ENCODE measurements around the gene LONP2.
"Not testable (repeated sequence)": the region's sequence is repeated elsewhere in the genome, so short reads cannot be mapped to it uniquely, and the experiment has no call there.

Gene LONP2

GRCh38 chr16:48340054-48340453 lies 96.0 kb downstream of the LONP2 start:
- DNase-seq: no peak

DNA sequence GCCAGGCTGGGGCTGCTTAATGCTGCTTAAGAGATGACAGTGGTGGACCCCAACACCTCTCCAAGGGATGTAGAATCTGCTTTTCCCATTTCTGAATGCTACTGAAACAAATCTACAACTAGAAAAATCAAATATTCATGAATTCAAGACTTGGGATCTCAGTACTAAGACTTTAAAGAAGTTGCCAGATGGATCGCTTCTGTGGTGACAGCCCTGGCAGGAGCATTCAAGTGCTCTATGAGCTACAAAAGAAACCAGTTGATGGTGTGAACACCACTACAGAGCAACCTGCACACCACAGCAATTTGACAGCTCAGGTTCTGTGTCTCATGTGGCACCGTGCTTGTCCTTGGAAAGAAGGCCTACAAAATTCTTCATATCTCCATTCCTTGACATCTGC lies 98.5 kb downstream of the LONP2 start:
- no peak for DNase-seq

DNA sequence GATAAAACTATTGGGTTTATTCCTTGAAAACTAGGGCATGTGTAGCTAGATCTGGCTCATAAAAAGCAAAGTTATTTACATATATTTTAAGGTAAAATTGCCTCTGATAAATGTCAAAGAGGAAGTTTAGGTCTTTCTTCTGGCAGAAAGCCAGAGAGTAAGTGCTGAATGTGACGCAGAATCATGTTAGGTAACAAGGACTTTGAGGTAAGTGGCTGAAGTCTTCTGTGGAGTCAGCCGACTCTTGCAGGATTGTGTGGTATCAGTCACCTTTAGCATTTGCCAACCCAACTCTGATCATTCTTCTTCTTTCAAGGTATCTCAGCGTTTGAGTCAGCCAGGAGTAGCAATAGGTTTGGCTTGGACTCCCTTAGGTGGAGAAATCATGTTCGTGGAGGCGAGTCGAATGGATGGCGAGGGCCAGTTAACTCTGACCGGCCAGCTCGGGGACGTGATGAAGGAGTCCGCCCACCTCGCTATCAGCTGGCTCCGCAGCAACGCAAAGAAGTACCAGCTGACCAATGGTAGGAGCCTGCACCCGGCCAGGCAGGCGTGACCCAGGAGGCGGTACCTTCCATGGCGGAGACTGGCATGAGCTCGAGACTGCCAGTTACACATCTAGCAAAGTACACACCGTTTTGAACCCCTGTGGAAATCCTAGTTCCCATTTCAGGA lies 103.2 kb downstream of the LONP2 start:
- DNase-seq: peak; percentile 18

DNA sequence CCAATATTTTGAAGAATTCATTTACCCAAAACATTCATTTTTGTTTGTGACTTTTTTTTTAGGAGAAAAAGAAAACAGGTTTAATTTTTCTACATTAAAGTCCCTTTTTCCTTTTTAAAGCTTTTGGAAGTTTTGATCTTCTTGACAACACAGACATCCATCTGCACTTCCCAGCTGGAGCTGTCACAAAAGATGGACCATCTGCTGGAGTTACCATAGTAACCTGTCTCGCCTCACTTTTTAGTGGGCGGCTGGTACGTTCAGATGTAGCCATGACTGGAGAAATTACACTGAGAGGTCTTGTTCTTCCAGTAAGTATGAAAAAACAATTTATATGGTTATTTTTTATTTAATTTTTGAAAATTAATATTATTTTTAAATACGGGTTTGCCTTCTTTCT lies 103.9 kb downstream of the LONP2 start:
- DNase-seq: no peak

DNA sequence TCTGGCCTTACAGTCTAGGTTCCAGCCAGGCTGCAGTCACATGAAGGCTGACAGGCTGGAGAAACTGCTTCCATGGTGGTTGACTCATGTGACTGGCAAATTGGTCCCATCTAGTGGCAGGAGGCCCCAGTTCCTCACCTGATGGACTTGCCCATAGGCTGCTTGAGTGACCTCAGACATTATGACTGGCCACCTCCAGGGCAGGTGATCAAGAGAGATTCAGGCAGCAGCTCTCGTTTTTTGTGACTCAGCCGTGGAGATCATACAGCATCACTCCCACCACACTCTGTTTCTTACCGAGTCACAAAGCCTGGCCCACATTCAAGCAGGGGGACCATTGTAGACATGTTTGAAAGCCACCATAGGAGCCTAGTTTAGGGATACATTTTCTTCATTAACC lies 106.6 kb downstream of the LONP2 start:
- no peak for DNase-seq

- peak; percentile 20 for DNase-seq
Measured at GRCh38 chr16:48352648-48353390, 108.7 kb downstream of the LONP2 start.

GRCh38 chr16:48353565-48354163 lies 109.6 kb downstream of the LONP2 start:
- peak; percentile 82 for DNase-seq

DNA sequence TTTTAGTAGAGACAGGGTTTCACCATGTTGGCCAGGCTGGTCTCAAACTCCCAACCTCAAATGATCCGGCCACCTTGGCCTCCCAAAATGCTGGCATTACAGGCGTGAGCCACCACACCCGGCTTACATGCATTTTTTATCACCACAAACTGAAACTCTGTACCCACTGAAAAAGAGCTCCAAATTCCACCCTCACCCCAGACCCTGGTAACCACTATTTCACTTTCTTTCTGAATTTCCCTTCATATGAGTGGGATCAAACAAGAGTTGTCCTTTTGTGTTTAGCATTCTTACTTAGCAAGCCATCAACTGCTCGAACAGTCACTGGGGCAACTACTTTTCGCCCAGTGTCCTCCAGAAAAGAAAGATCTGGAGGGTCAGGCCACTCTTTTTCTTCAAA lies 110.3 kb downstream of the LONP2 start:
- not testable (repeated sequence) for DNase-seq

GRCh38 chr16:48354877-48355855 lies 111.1 kb downstream of the LONP2 start:
- no peak for DNase-seq

GRCh38 chr16:48356633-48357376 lies 112.7 kb downstream of the LONP2 start:
- no peak for DNase-seq

- DNase-seq: no peak
Measured at GRCh38 chr16:48358419-48358818, 114.3 kb downstream of the LONP2 start.

- no peak for DNase-seq
Measured at GRCh38 chr16:48359983-48360382, 115.9 kb downstream of the LONP2 start.

DNA sequence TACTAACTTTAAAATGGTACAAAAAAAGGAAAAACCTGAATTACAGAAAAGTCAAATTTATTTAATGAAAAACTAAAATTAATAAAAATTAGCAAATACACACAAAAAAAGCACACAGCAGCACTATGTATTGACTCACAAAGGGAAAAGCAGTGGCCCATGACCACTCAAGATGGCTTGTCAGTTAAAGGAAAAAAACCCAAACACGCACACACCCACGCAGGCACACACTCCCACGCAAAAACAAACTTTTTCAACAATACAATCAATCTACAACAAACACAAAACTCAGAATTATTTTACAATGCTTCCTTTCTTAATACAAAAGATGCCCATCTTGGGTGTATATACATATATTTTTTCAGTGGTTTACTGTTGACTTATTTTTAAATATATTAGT lies 116.9 kb downstream of the LONP2 start:
- DNase-seq: no peak

DNA sequence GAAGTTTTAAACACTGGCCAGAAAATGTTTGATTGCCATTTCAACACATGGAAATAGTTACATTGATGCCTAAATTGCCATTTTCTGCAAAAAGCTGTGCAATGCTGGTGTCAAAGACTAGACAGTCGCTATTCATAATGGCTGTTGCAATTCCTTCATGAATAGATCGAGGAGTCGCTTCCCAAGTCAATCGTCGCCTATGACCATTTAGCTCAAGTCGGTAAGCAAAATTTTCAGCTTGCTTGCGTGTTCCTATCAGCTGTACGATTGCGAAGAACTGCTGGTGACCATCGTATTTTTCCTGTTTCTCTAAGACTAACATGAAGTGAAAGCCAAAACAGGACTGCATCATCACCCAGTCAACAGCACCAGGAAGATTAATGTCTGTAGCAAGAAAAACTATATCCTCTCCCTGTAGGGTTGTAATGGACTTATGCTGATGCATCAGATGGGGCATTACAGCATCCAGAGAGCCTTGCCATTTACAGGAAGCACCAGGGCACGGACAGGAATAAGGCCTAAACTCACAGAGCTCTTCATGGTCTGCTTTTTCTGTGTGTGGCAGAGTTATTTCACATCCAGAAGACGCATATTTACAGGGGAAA lies 117.5 kb downstream of the LONP2 start:
- DNase-seq: peak; percentile 81

DNA sequence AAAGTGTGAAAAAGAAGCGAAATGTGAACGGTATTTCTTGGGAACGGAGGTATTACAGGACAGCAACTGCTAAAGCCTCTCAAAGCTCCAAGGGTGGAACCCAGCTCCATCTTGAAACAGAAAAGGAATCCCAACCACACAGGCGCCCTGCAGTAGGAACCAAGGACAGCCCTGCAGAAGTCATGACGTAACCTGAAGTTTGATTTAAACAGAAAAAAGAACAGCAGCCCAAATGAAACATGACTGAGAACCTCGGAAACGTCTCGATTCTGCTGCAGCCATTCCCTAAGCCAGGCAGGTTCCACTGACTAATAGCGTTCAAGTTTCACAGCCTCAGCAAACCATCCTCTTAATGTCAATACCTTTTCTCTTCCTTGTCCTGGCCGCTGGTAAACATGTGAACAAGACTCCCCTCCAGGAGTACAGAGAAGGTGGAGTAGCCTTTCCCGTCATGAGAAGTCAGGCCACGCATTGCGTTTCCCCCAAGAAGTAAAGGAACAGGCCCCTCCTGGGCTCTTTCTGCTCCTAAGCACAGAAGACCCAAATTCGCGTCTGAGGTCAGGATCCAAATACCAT lies 121.0 kb downstream of the LONP2 start:
- no peak for DNase-seq

DNA sequence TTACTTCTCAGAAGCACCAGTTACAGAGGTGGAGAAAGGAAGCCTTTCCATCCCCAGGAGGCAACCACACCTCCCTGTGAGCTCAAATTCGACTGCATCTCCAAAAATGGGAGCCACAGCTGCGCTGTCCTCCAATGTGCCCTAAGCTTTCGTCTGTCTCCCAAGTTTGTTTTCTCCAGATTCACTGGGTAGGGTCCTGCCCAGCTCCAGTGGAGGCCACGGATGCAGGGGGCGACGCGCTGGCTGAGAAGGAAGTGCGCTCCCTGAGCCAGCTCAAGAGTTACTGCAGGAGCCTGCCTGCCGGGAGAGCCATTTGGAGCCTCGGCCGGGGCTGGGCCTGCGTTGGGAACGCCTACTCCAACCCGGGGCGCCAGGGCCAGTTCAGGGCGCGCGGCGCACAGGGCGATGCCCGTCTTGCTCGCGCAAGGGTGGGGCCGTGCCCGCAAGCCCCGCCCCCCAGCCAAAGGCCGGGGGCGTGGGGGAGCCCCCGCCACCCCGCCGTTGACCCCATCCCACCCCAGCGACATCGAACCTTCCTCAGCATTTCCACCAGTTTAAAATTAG lies 121.6 kb downstream of the LONP2 start:
- peak; percentile 93 for DNase-seq

DNA sequence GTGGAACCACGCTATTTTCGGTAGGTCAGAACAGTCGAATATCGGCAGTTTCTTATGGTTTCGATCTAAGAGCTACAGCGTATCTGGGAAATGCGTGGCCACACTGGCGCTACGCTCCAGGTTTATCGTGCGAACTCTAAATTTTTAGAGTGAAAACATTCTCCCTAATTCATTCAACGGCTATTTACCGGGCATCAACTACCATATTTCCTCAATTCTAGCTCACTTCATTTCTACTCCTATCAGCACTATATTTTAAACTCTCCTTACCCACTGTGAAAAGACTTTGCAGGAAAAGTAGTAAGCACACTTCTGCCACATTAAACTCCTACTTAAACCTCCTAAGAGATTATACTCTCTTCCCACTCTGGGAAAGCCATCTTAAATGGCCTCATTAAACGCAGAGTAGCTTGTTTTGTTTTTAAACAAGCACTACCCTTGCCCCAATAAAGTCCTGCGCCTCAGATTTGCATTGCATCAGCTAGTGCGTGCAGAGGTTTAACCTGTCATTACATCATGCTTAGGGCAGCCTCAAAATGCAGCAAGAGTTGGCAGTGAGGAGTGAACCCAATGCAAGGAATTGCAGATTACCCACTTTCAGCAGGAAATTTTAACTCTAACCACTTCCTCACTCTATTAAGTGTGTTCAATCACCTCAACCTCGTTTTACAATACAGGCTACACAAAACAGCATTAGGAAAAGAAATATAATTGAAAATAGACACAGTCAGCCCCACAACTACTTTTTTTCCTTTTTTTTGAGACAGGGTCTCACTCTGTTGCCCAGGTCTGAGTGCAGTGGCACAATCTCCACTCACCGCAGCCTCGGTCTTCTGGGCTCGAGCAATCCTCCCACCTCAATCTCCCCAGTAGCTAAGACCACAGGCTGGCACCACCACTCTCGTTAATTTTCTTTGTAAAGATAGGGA lies 122.3 kb downstream of the LONP2 start:
- peak; percentile 55 for DNase-seq

DNA sequence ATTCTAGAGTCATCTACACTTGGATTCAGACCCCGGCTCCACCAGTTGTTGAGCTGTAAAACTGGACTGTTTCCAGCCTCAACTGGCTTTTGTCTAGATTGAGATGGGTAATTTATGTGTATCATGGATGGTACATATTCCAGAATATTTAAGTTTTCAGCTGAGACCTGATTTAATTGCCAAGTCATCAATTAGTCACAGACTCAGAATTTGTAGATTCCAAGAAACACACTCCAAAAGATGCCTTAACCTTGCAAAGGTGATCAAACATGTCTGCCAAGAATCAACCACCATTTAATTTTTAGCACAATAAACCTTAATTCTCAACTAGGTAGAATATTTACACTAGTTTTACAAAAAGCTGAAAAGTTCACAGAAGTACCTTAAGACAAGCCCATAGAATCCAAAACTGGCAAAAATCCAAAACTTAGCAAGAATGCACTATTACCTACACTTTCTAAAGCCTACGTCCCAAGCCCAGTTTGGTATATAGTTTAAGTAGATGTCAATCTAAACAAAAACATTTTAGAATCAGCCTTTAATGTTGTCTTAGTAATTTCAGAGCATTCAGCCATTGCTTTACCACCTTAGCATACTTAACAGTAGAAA lies 123.4 kb downstream of the LONP2 start:
- no peak for DNase-seq

DNA sequence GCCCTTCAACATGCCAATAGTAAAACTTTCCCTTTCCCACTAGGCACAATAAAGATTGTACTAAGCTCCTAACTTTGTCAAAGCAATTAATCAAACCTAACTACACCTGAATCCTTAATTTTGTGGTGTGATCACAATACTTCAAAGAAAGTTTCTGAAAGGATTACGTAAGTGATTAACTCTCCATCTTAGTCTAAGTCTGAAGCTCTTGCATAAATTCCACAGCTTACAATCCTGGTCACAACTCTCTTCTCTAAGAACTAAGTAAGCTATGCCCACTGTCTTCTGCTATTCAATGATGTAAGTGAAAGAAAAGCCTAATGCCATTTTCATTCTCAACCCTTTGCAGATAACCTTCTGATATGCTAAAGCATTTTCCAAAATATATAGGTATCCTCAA lies 125.7 kb downstream of the LONP2 start:
- DNase-seq: no peak

Measured in suppressor macrophage treated with lipopolysaccharide for 4 hours (primary cell).